GM12873 (cell line): ENCODE data around the gene ATRNL1.

Experiments used
- CTCF ChIP-seq: IDR thresholded peaks from 2 replicates; pipeline ENCODE4 v1.5.1; 2012; ENCODE audit warnings: low read depth, mild to moderate bottlenecking, moderate library complexity, low read length, control low read depth; ENCODE audit not compliant: insufficient read depth; ENCODE audit errors: missing control alignments

The ATRNL1 gene

GRCh38 chr10:115996031-115996430 is 902.9 kb downstream of the ATRNL1 start:
- TF ChIP-seq CTCF: no peak

- TF ChIP-seq CTCF: no peak
Observed at GRCh38 chr10:115998301-115998700, 905.1 kb downstream of the ATRNL1 start.
